Measurements from ENCODE around the gene PGAM2. TPM values are rescaled to one million over a fixed set of nuclear protein-coding genes. Genes with fewer than 3 reads are reported as not detected.

The PGAM2 gene
- total RNA-seq, 1 donor from 2014 or later = 13.3 TPM

- peaks cover 10% of the 10 kb centered on the region for H3K27me3 Mint-ChIP-seq (ENCODE audit: unreplicated experiment)
- no peak overlapping the region for H3K4me3 Mint-ChIP-seq (ENCODE audit: unreplicated experiment)
- H3K27ac Mint-ChIP-seq (ENCODE audit: unreplicated experiment) = no peak overlapping the region
- TF ChIP-seq CTCF (IDR thresholded peaks at IDR 0.05; ENCODE audit: partially characterized antibody, unreplicated experiment) = no peak
- H3K36me3 Mint-ChIP-seq (ENCODE audit: unreplicated experiment) = no peaks in the 10 kb centered on the region
- H3K4me1 Mint-ChIP-seq (ENCODE audit: low read depth, unreplicated experiment) = peaks cover 3% of the 10 kb centered on the region
- peaks cover 2% of the 10 kb centered on the region for H3K9me3 Mint-ChIP-seq (ENCODE audit: unreplicated experiment)
- no peak for DNase-seq
These were observed 47.0 kb upstream of the PGAM2 start for GRCh38 chr7:44112231-44112996.

GRCh38 chr7:44111761-44112160, 46.4 kb upstream of the PGAM2 start:
- Mint-ChIP-seq H3K4me3 (ENCODE audit: unreplicated experiment) (no peak overlapping the region), H3K36me3 (ENCODE audit: unreplicated experiment) (no peaks in the 10 kb centered on the region), H3K9me3 (ENCODE audit: unreplicated experiment) (no peaks in the 10 kb centered on the region), H3K4me1 (ENCODE audit: low read depth, unreplicated experiment) (peaks cover 3% of the 10 kb centered on the region), H3K27ac (ENCODE audit: unreplicated experiment) (no peak overlapping the region), H3K27me3 (ENCODE audit: unreplicated experiment) (peaks cover 10% of the 10 kb centered on the region)
- no peak for DNase-seq
- no peak for TF ChIP-seq CTCF (IDR thresholded peaks at IDR 0.05; ENCODE audit: partially characterized antibody, unreplicated experiment)

GRCh38 chr7:44110719-44111635, 45.6 kb upstream of the PGAM2 start:
- Mint-ChIP-seq H3K27me3 (ENCODE audit: unreplicated experiment) (peaks cover 10% of the 10 kb centered on the region), H3K4me3 (ENCODE audit: unreplicated experiment) (no peak overlapping the region), H3K9me3 (ENCODE audit: unreplicated experiment) (no peaks in the 10 kb centered on the region), H3K4me1 (ENCODE audit: low read depth, unreplicated experiment) (peaks cover 3% of the 10 kb centered on the region), H3K27ac (ENCODE audit: unreplicated experiment) (no peak overlapping the region), H3K36me3 (ENCODE audit: unreplicated experiment) (no peaks in the 10 kb centered on the region)
- DNase-seq = no peak
- TF ChIP-seq CTCF (IDR thresholded peaks at IDR 0.05; ENCODE audit: partially characterized antibody, unreplicated experiment) = no peak

- no peak for TF ChIP-seq CTCF (IDR thresholded peaks at IDR 0.05; ENCODE audit: partially characterized antibody, unreplicated experiment)
- Mint-ChIP-seq H3K4me3 (ENCODE audit: unreplicated experiment) (no peak overlapping the region), H3K9me3 (ENCODE audit: unreplicated experiment) (no peaks in the 10 kb centered on the region), H3K27me3 (ENCODE audit: unreplicated experiment) (peaks cover 12% of the 10 kb centered on the region), H3K36me3 (ENCODE audit: unreplicated experiment) (no peaks in the 10 kb centered on the region), H3K4me1 (ENCODE audit: low read depth, unreplicated experiment) (peaks cover 3% of the 10 kb centered on the region), H3K27ac (ENCODE audit: unreplicated experiment) (no peak overlapping the region)
- DNase-seq = no peak
These were observed 44.6 kb upstream of the PGAM2 start for GRCh38 chr7:44109991-44110390.

Measured in glutamatergic neuron (in vitro differentiated cells).